ENCODE data around the gene MYLK.
A peak's percentile ranks its signal among the peaks of the same experiment; 100 is the strongest.
"Not testable (repeated sequence)": the region's sequence is repeated elsewhere in the genome, so short reads cannot be mapped to it uniquely, and the experiment has no call there.

Gene MYLK

GRCh38 chr3:123702057-123702456, 182.1 kb downstream of the MYLK start:
- peak; percentile 53 for DNase-seq (ENCODE audit: low read depth)
- H3K4me3 ChIP-seq (ENCODE audit: low read depth, low read length), result not testable (repeated sequence)

GRCh38 chr3:123700791-123701722, 183.1 kb downstream of the MYLK start:
- H3K4me3 ChIP-seq (ENCODE audit: low read depth, low read length), result no peak overlapping the region
- TF ChIP-seq, protein P1, sequence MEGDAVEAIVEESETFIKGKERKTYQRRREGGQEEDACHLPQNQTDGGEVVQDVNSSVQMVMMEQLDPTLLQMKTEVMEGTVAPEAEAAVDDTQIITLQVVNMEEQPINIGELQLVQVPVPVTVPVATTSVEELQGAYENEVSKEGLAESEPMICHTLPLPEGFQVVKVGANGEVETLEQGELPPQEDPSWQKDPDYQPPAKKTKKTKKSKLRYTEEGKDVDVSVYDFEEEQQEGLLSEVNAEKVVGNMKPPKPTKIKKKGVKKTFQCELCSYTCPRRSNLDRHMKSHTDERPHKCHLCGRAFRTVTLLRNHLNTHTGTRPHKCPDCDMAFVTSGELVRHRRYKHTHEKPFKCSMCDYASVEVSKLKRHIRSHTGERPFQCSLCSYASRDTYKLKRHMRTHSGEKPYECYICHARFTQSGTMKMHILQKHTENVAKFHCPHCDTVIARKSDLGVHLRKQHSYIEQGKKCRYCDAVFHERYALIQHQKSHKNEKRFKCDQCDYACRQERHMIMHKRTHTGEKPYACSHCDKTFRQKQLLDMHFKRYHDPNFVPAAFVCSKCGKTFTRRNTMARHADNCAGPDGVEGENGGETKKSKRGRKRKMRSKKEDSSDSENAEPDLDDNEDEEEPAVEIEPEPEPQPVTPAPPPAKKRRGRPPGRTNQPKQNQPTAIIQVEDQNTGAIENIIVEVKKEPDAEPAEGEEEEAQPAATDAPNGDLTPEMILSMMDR (IDR thresholded peaks at IDR 0.05; ENCODE audit: control insufficient read depth, extremely low read depth, insufficient read depth), result no peak
- DNase-seq (ENCODE audit: low read depth), result peak; percentile 60

More at GRCh38 chr3:123702057-123702456, 182.1 kb downstream of the MYLK start:
- TF ChIP-seq, protein P1 (IDR thresholded peaks at IDR 0.05; ENCODE audit: control insufficient read depth, extremely low read depth, insufficient read depth), result peak; percentile 77

GRCh38 chr3:123698813-123699212, 185.3 kb downstream of the MYLK start:
- no peak for DNase-seq (ENCODE audit: low read depth)
- TF ChIP-seq, protein P1 (IDR thresholded peaks at IDR 0.05; ENCODE audit: control insufficient read depth, extremely low read depth, insufficient read depth), result no peak
- no peak overlapping the region for H3K4me3 ChIP-seq (ENCODE audit: low read depth, low read length)

DNA sequence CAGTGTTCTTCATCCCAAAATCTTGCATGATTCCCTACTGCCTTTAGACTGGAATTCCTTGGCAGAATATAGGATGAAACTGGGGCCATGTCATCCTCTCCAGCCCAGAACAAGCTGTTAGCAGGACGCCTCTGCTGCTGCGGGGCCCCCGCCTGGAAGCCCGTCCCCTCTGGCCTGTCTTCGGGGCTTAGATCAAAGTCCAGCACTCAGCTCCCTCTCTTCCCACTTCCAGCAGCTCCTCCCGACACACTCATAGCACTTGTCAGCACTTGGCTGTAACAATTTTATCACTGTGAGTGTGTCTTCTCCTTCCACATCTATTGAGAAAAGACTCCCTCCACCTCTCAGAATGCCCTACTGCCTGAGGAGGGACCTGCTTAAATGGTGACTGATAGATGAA, 187.3 kb downstream of the MYLK start:
- no peak overlapping the region for H3K4me3 ChIP-seq (ENCODE audit: low read depth, low read length)
- TF ChIP-seq, protein P1 (IDR thresholded peaks at IDR 0.05; ENCODE audit: control insufficient read depth, extremely low read depth, insufficient read depth), result no peak
- DNase-seq (ENCODE audit: low read depth), result no peak

GRCh38 chr3:123695731-123696640, 188.1 kb downstream of the MYLK start:
- H3K4me3 ChIP-seq (ENCODE audit: low read depth, low read length), result no peak overlapping the region
- TF ChIP-seq, protein P1 (IDR thresholded peaks at IDR 0.05; ENCODE audit: control insufficient read depth, extremely low read depth, insufficient read depth), result no peak
- DNase-seq (ENCODE audit: low read depth), result no peak

GRCh38 chr3:123695152-123695551, 189.0 kb downstream of the MYLK start:
- DNase-seq (ENCODE audit: low read depth), result no peak
- no peak overlapping the region for H3K4me3 ChIP-seq (ENCODE audit: low read depth, low read length)
- TF ChIP-seq, protein P1 (IDR thresholded peaks at IDR 0.05; ENCODE audit: control insufficient read depth, extremely low read depth, insufficient read depth), result no peak
